H9 (cell line): ENCODE measurements around the gene ULK4. TPM values are rescaled to one million over a fixed set of nuclear protein-coding genes. Genes with fewer than 3 reads are reported as not detected.

Experiments
- DNase-seq: peaks from one replicate; pipeline ENCODE4 v3.0.0-alpha.2; 2017
- H2AFZ ChIP-seq: one replicate; pipeline ENCODE4 v1.6.1; 2013; ENCODE audit warnings: mild to moderate bottlenecking, low read length, control low read depth, moderate library complexity
- H2AK5ac ChIP-seq: 2 replicates; pipeline ENCODE4 v1.6.1; 2013; ENCODE audit warnings: low read length, control low read depth, mixed read lengths; ENCODE audit not compliant: insufficient read length
- H2BK120ac ChIP-seq: one replicate; pipeline ENCODE4 v1.6.1; 2013; ENCODE audit warnings: low read depth, mild to moderate bottlenecking, low read length, control low read depth, inconsistent platforms; ENCODE audit not compliant: poor library complexity, severe bottlenecking
- H2BK12ac ChIP-seq: 2 replicates; pipeline ENCODE4 v1.6.1; 2013; ENCODE audit warnings: low read length, control low read depth, mixed read lengths, low read depth; ENCODE audit not compliant: insufficient read length
- H2BK15ac ChIP-seq: 2 replicates; pipeline ENCODE4 v1.6.1; 2013; ENCODE audit warnings: low read depth, low read length, control low read depth
- H2BK20ac ChIP-seq: one replicate; pipeline ENCODE4 v1.6.1; 2013; ENCODE audit warnings: low read depth, mild to moderate bottlenecking, low read length, control low read depth, inconsistent platforms; ENCODE audit not compliant: poor library complexity, severe bottlenecking
- H2BK5ac ChIP-seq: 2 replicates; pipeline ENCODE4 v1.6.1; 2013; ENCODE audit warnings: low read length, control low read depth, mixed read lengths; ENCODE audit not compliant: insufficient read length
- H3K14ac ChIP-seq: 2 replicates; pipeline ENCODE4 v1.6.1; 2013; ENCODE audit warnings: low read length, control low read depth; ENCODE audit not compliant: insufficient read depth
- H3K18ac ChIP-seq: 2 replicates; pipeline ENCODE4 v1.6.1; 2013; ENCODE audit warnings: low read depth, mild to moderate bottlenecking, mixed read lengths, low read length, control low read depth; ENCODE audit not compliant: insufficient read length
- H3K23ac ChIP-seq: 2 replicates; pipeline ENCODE4 v1.6.1; 2013; ENCODE audit warnings: low read length, control low read depth, mixed read lengths, low read depth; ENCODE audit not compliant: insufficient read length
- H3K23me2 ChIP-seq: 2 replicates; pipeline ENCODE4 v1.6.1; 2013; ENCODE audit warnings: low read depth, mild to moderate bottlenecking, mixed read lengths, low read length, control low read depth; ENCODE audit not compliant: insufficient read length, poor library complexity, severe bottlenecking
- H3K27ac ChIP-seq: 2 replicates; pipeline ENCODE4 v1.5.1; 2013; ENCODE audit warnings: low read length, control low read depth, mixed read lengths, low read depth; ENCODE audit not compliant: insufficient read length
- H3K27me3 ChIP-seq: 2 replicates; pipeline ENCODE4 v1.6.1; 2013; ENCODE audit warnings: low read length, control low read depth, inconsistent platforms; ENCODE audit not compliant: insufficient read depth
- H3K4ac ChIP-seq: 2 replicates; pipeline ENCODE4 v1.6.1; 2013; ENCODE audit warnings: low read depth, mild to moderate bottlenecking, control low read depth, inconsistent platforms, low read length, moderate library complexity
- H3K4me1 ChIP-seq: 2 replicates; pipeline ENCODE4 v1.6.1; 2013; ENCODE audit warnings: low read length, control low read depth, inconsistent platforms; ENCODE audit not compliant: insufficient read depth
- H3K4me2 ChIP-seq: 2 replicates; pipeline ENCODE4 v1.6.1; 2013; ENCODE audit warnings: low read length, control low read depth, mixed read lengths; ENCODE audit not compliant: insufficient read length, insufficient read depth
- H3K56ac ChIP-seq: 2 replicates; pipeline ENCODE4 v1.6.1; 2013; ENCODE audit warnings: low read depth, mild to moderate bottlenecking, mixed read lengths, low read length, control low read depth; ENCODE audit not compliant: insufficient read length
- H3K79me1 ChIP-seq: 2 replicates; pipeline ENCODE4 v1.6.1; 2013; ENCODE audit warnings: low read depth, mild to moderate bottlenecking, moderate library complexity, low read length, control low read depth, inconsistent platforms; ENCODE audit not compliant: insufficient read depth, poor library complexity, severe bottlenecking
- H3K79me2 ChIP-seq: 2 replicates; pipeline ENCODE4 v1.6.1; 2013; ENCODE audit warnings: low read length, control low read depth, inconsistent platforms; ENCODE audit not compliant: insufficient read depth
- H3K9ac ChIP-seq: 2 replicates; pipeline ENCODE4 v1.6.1; 2013; ENCODE audit warnings: low read length, control low read depth, mixed read lengths; ENCODE audit not compliant: insufficient read length; ENCODE audit errors: extremely low read depth
- H3K9me3 ChIP-seq: one replicate; pipeline ENCODE4 v1.6.1; 2013; ENCODE audit warnings: low read depth, low read length, inconsistent platforms; ENCODE audit not compliant: control insufficient read depth
- H3T11ph ChIP-seq: one replicate; pipeline ENCODE4 v1.6.1; 2013; ENCODE audit warnings: mild to moderate bottlenecking, low read length, control low read depth, inconsistent platforms
- H4K20me1 ChIP-seq: one replicate; pipeline ENCODE4 v1.6.1; 2013; ENCODE audit not compliant: control insufficient read depth, insufficient read length, insufficient read depth
- H4K5ac ChIP-seq: 2 replicates; pipeline ENCODE4 v1.6.1; 2013; ENCODE audit warnings: low read depth, mild to moderate bottlenecking, mixed read lengths, low read length, control low read depth; ENCODE audit not compliant: insufficient read length
- H4K8ac ChIP-seq: replicated peaks from 2 replicates; pipeline ENCODE4 v1.6.1; 2013; ENCODE audit warnings: low read length, control low read depth, mixed read lengths, low read depth; ENCODE audit not compliant: insufficient read length
- H4K91ac ChIP-seq: 2 replicates; pipeline ENCODE4 v1.6.1; 2013; ENCODE audit warnings: low read depth, mild to moderate bottlenecking, moderate library complexity, mixed read lengths, low read length, control low read depth; ENCODE audit not compliant: insufficient read length
- H3K27ac Mint-ChIP-seq, 3 experiments: 2 replicates in 2 of 3; 3 replicates in 1 of 3; pipeline ENCODE4 v1.8.0; 2020 to 2021; ENCODE audit warnings: mixed read lengths in 3 of 3, mild to moderate bottlenecking in 1 of 3, moderate library complexity in 1 of 3
- H3K27me3 Mint-ChIP-seq: 2 replicates; pipeline ENCODE4 v1.8.0; 2021; ENCODE audit warnings: low read depth, mild to moderate bottlenecking, moderate library complexity, mixed read lengths
- H3K36me3 Mint-ChIP-seq, 3 experiments: 2 replicates in 2 of 3; 3 replicates in 1 of 3; pipeline ENCODE4 v1.8.0; 2020 to 2021; ENCODE audit warnings: low read depth in 3 of 3, mixed read lengths in 3 of 3; ENCODE audit not compliant: insufficient read depth in 1 of 3
- H3K4me1 Mint-ChIP-seq, 2 experiments: 2 replicates each; pipeline ENCODE4 v1.8.0; 2020; ENCODE audit warnings: mixed read lengths in 2 of 2
- H3K4me3 Mint-ChIP-seq, 2 experiments: 2 replicates in 1 of 2; 3 replicates in 1 of 2; pipeline ENCODE4 v1.8.0; 2020 to 2021; ENCODE audit warnings: mild to moderate bottlenecking in 2 of 2, mixed read lengths in 2 of 2, moderate library complexity in 1 of 2
- H3K9me3 Mint-ChIP-seq, 2 experiments: 2 replicates in 1 of 2; 3 replicates in 1 of 2; pipeline ENCODE4 v1.8.0; 2020; ENCODE audit warnings: mild to moderate bottlenecking in 2 of 2, mixed read lengths in 2 of 2, moderate library complexity in 1 of 2
- CTCF ChIP-seq: fragments of 200-600 bp; sonication (generic); conservative IDR thresholded peaks from 3 replicates; pipeline ENCODE4 v1.8.0; 2021; ENCODE audit warnings: antibody characterized with exemption, mild to moderate bottlenecking
- whole genome bisulfite sequencing: extraction: QIAGEN DNeasy Blood & Tissue Kit; methylation state at CpG from one replicate; pipeline ENCODE4 v1.1.7; 2013; ENCODE audit warnings: missing lambda C conversion rate, low lambda C conversion rate, mixed read lengths; ENCODE audit not compliant: insufficient read length; ENCODE audit errors: extremely low coverage; 5-methylcytosine and 5-hydroxymethylcytosine counted together
- total RNA-seq: library from RNA; stranded (reverse); gene quantifications from 2 replicates; pipeline ENCODE4 v1.2.1, GENCODE V29; 2021

Gene ULK4
- total RNA-seq, 1 experiment from 2014 or later = 12.9 TPM

GRCh38 chr3:41638381-41638780 lies 323.5 kb downstream of the ULK4 start:
- H3K4me1 ChIP-seq = no peaks in the 10 kb centered on the region
- no peaks in the 10 kb centered on the region for H3K9me3 ChIP-seq
- H4K8ac ChIP-seq = no peak overlapping the region
- H3K18ac ChIP-seq = no peak overlapping the region
- no peak overlapping the region for H2BK15ac ChIP-seq
- no peak overlapping the region for H3K23ac ChIP-seq
- H2BK20ac ChIP-seq = no peak overlapping the region
- no peaks in the 10 kb centered on the region for H3K79me1 ChIP-seq
- H3K56ac ChIP-seq = no peak overlapping the region
- no peak overlapping the region for H3T11ph ChIP-seq
- H2AFZ ChIP-seq = no peak overlapping the region
- no peak overlapping the region for H3K4me2 ChIP-seq
- no peak overlapping the region for H3K9ac ChIP-seq
- no peak overlapping the region for H4K5ac ChIP-seq
- no peaks in the 10 kb centered on the region for H3K4me1 Mint-ChIP-seq
- H3K79me2 ChIP-seq = no peaks in the 10 kb centered on the region
- H3K27me3 Mint-ChIP-seq = no peaks in the 10 kb centered on the region
- H3K4ac ChIP-seq = no peak overlapping the region
- no peaks in the 10 kb centered on the region for H4K20me1 ChIP-seq
- no peak overlapping the region for H3K4me3 Mint-ChIP-seq
- H3K27ac ChIP-seq = no peak overlapping the region
- H3K14ac ChIP-seq = no peak overlapping the region
- H3K27ac Mint-ChIP-seq = no peak overlapping the region
- no peak overlapping the region for H2BK120ac ChIP-seq
- H2BK12ac ChIP-seq = no peak overlapping the region
- H3K23me2 ChIP-seq = no peaks in the 10 kb centered on the region
- no peak overlapping the region for H4K91ac ChIP-seq
- H3K9me3 Mint-ChIP-seq = peaks cover 1 to 2% of the 10 kb centered on the region in 2 experiments; a peak in 2 of 5 replicates
- TF ChIP-seq CTCF = no peak
- H2BK5ac ChIP-seq = no peak overlapping the region
- no peaks in the 10 kb centered on the region for H3K27me3 ChIP-seq
- WGBS = no CpG with 5 or more reads among the region's 2 CpGs
- no peak overlapping the region for H2AK5ac ChIP-seq
- no peak for DNase-seq
- H3K36me3 Mint-ChIP-seq = peaks cover 0 to 1% (median under 1%) of the 10 kb centered on the region in 3 experiments; a peak in 2 of 7 replicates
